ENCODE results near the gene CEACAM19. TPM values are rescaled to one million over a fixed set of nuclear protein-coding genes. Genes with fewer than 3 reads are reported as not detected.

CEACAM19 gene
- total and polyA plus RNA-seq, 2 of the 13 experiments (the other 11 are each of a cell fraction or from before 2014, with no cell fraction given): 1.3 to 4.0 TPM

GRCh38 chr19:44718441-44719261 lies 47.4 kb downstream of the CEACAM19 start (continued):
- TF ChIP-seq ARID4A (CRISPR knock-in tag; IDR thresholded peaks at IDR 0.05; ENCODE audit: borderline replicate concordance) (peak; percentile 59; the same call in 1 of the 2 replicates), ARID3A (IDR thresholded peaks at IDR 0.05; ENCODE audit: low read depth, low read length) (0 out of 2 replicates have a peak, but pooled peaks have one; percentile 26), BORCS8-MEF2B (CRISPR knock-in tag; IDR thresholded peaks at IDR 0.05) (peak; percentile 84; the same call in 1 of the 2 replicates), ZFP41 (CRISPR knock-in tag; IDR thresholded peaks at IDR 0.05; ENCODE audit: borderline replicate concordance) (no peak), ZBTB43 (CRISPR knock-in tag; conservative IDR thresholded peaks at IDR 0.05) (0 out of 2 replicates have a peak, but pooled peaks have one; percentile 48), ZNF720 (CRISPR knock-in tag; IDR thresholded peaks at IDR 0.05) (no peak), RERE (CRISPR knock-in tag; IDR thresholded peaks at IDR 0.05; ENCODE audit: low read depth) (peak; percentile 55; the same call in 1 of the 2 replicates), ZSCAN21 (CRISPR knock-in tag; IDR thresholded peaks at IDR 0.05; ENCODE audit: borderline replicate concordance) (no peak; the same call in 1 of the 2 replicates), ZBTB33 (CRISPR knock-in tag; IDR thresholded peaks at IDR 0.05) (no peak)
